CD14-positive monocyte (primary cell): ENCODE data around the gene RAB40B. TPM values are rescaled to one million over a fixed set of nuclear protein-coding genes. Genes with fewer than 3 reads are reported as not detected.

Experiments
- DNase-seq, 3 donors: peaks; one replicate each; pipeline ENCODE4 v3.0.0-alpha.2; 2011 to 2022
- H2AFZ ChIP-seq: 2 replicates; pipeline ENCODE4 v1.6.0; 2012; ENCODE audit warnings: mild to moderate bottlenecking, low read depth, low read length, inconsistent platforms; ENCODE audit not compliant: insufficient read depth, poor library complexity, severe bottlenecking
- H3K27ac ChIP-seq, 2 donors: 1 replicate in 1 of 2; 2 replicates in 1 of 2; pipeline ENCODE4 v1.5.1; 2012 to 2013; ENCODE audit warnings: low read length in 2 of 2, control low read depth in 1 of 2, inconsistent platforms in 1 of 2, low read depth in 1 of 2, mild to moderate bottlenecking in 1 of 2
- H3K27me3 ChIP-seq, 2 donors: one replicate each; pipeline versions ENCODE4 v1.6.0 to v1.6.1; 2011 to 2013; ENCODE audit warnings: low read length in 2 of 2; ENCODE audit not compliant: control insufficient read depth in 2 of 2, insufficient read depth in 2 of 2
- H3K36me3 ChIP-seq, 2 donors: replicated peaks in 1 of 2; 1 replicate in 1 of 2; 2 replicates in 1 of 2; pipeline versions ENCODE4 v1.5.1 to v1.6.1; 2012 to 2013; ENCODE audit warnings: low read length in 2 of 2, control low read depth in 1 of 2, inconsistent platforms in 1 of 2, mild to moderate bottlenecking in 1 of 2; ENCODE audit not compliant: insufficient read depth in 2 of 2, control insufficient read depth in 1 of 2
- H3K4me1 ChIP-seq, 2 donors: 1 replicate in 1 of 2; 2 replicates in 1 of 2; pipeline versions ENCODE4 v1.5.1 to v1.6.1; 2012 to 2013; ENCODE audit warnings: low read length in 2 of 2, control low read depth in 1 of 2, inconsistent platforms in 1 of 2, mild to moderate bottlenecking in 1 of 2, moderate library complexity in 1 of 2; ENCODE audit not compliant: insufficient read depth in 2 of 2, control insufficient read depth in 1 of 2
- H3K4me2 ChIP-seq: replicated peaks from 2 replicates; pipeline ENCODE3; 2012; ENCODE audit warnings: low read length, moderate library complexity, mild to moderate bottlenecking; ENCODE audit not compliant: poor library complexity, severe bottlenecking; ENCODE audit errors: extremely low read depth
- H3K4me3 ChIP-seq, 3 experiments: fragments of 200-600 bp in 1 of 3; sonication (generic) in 1 of 3; replicated peaks in 1 of 3; 1 replicate in 2 of 3; 2 replicates in 1 of 3; pipeline ENCODE4 v1.5.1; 2011 to 2013; ENCODE audit warnings: low read length in 3 of 3, mild to moderate bottlenecking in 3 of 3, control low read depth in 2 of 3, low read depth in 2 of 3, inconsistent platforms in 1 of 3, moderate library complexity in 1 of 3
- H3K79me2 ChIP-seq: 2 replicates; pipeline ENCODE4 v1.6.0; 2012; ENCODE audit warnings: mild to moderate bottlenecking, control low read depth, inconsistent platforms, low read length, moderate library complexity; ENCODE audit not compliant: insufficient read depth
- H3K9ac ChIP-seq: 2 replicates; pipeline ENCODE4 v1.6.0; 2017; ENCODE audit warnings: low read length, mild to moderate bottlenecking; ENCODE audit not compliant: insufficient read depth, poor library complexity, severe bottlenecking
- H3K9me3 ChIP-seq, 2 donors: replicated peaks in 1 of 2; 1 replicate in 1 of 2; 2 replicates in 1 of 2; pipeline versions ENCODE4 v1.5.1 to v1.6.1; 2012 to 2013; ENCODE audit warnings: low read length in 2 of 2, control low read depth in 1 of 2; ENCODE audit not compliant: control insufficient read depth in 1 of 2, insufficient read depth in 1 of 2
- H4K20me1 ChIP-seq: 2 replicates; pipeline ENCODE4 v1.6.0; 2012; ENCODE audit warnings: mild to moderate bottlenecking, low read length, control low read depth, moderate library complexity; ENCODE audit not compliant: insufficient read depth
- H3K27ac Mint-ChIP-seq, 7 donors: one replicate each; pipeline ENCODE4 v1.8.0; 2020; ENCODE audit warnings: mild to moderate bottlenecking in 7 of 7, mixed read lengths in 7 of 7, moderate library complexity in 6 of 7, inconsistent platforms in 2 of 7
- H3K27me3 Mint-ChIP-seq, 3 donors: one replicate each; pipeline ENCODE4 v1.8.0; 2021 to 2022; ENCODE audit warnings: low read depth in 3 of 3, mild to moderate bottlenecking in 3 of 3, mixed read lengths in 3 of 3, moderate library complexity in 3 of 3, inconsistent platforms in 1 of 3
- H3K36me3 Mint-ChIP-seq, 2 donors: one replicate each; pipeline ENCODE4 v1.8.0; 2020; ENCODE audit warnings: mixed read lengths in 2 of 2, inconsistent platforms in 1 of 2, mild to moderate bottlenecking in 1 of 2
- H3K4me1 Mint-ChIP-seq: one replicate; pipeline ENCODE4 v1.8.0; 2020; ENCODE audit warnings: mild to moderate bottlenecking, mixed read lengths
- H3K4me3 Mint-ChIP-seq, 2 donors: one replicate each; pipeline ENCODE4 v1.8.0; 2020; ENCODE audit warnings: mild to moderate bottlenecking in 2 of 2, mixed read lengths in 2 of 2, moderate library complexity in 1 of 2
- H3K9me3 Mint-ChIP-seq, 7 donors: one replicate each; pipeline ENCODE4 v1.8.0; 2020 to 2022; ENCODE audit warnings: mixed read lengths in 7 of 7, mild to moderate bottlenecking in 6 of 7, moderate library complexity in 6 of 7, inconsistent platforms in 2 of 7
- CTCF ChIP-seq: fragments of 200-600 bp; IDR thresholded peaks from one replicate; pipeline ENCODE4 v1.8.0; 2022; ENCODE audit warnings: antibody characterized with exemption, mild to moderate bottlenecking
- WGBS: methylation state at CpG from one replicate; pipeline ENCODE4 v1.1.5; 2013; ENCODE audit warnings: missing lambda C conversion rate; ENCODE audit not compliant: insufficient coverage; 5-methylcytosine and 5-hydroxymethylcytosine counted together
- intact Hi-C, 2 donors: fragments of 100-400 bp; cut with micrococcal nuclease; formaldehyde crosslinking; loops; one replicate each; pipeline versions ENCODE4 v1.15.0 to v1.15.1; 2023
- polyA plus RNA-seq, 3 donors: library from polyadenylated mRNA; depleted of rRNA in 1 of 3; unstranded in 2 of 3; stranded (reverse) in 1 of 3; fragments of 300-500 nt in 2 of 3; fragments of >200 nt in 1 of 3; fragmentation: Illumina TruSeq in 2 of 3; gene quantifications; 1 replicate in 2 of 3; 2 replicates in 1 of 3; pipeline ENCODE4 v1.2.3, GENCODE V29; 2012 to 2021

The RAB40B gene
- polyA plus RNA-seq, 3 donors: 0.75 to 2.2 (median 0.95) TPM

- Mint-ChIP-seq H3K4me3 (no peak overlapping the region), H3K27ac (peak overlapping the region in 1 of 7 donors; percentile 50), H3K27me3 (peaks cover 0 to 3% (median 1%) of the 10 kb centered on the region in 3 donors), H3K36me3 (peaks cover 77 to 96% of the 10 kb centered on the region in 2 donors), H3K4me1 (peaks cover 10% of the 10 kb centered on the region), H3K9me3 (no peaks in the 10 kb centered on the region)
- Histone ChIP-seq H3K4me1 (peaks cover 6% of the 10 kb centered on the region in 2 donors), H2AFZ (no peak overlapping the region), H3K4me2 (no peak overlapping the region), H3K27me3 (no peaks in the 10 kb centered on the region), H4K20me1 (peaks cover 19% of the 10 kb centered on the region), H3K9ac (no peak overlapping the region), H3K4me3 (no peak overlapping the region), H3K27ac (no peak overlapping the region), H3K79me2 (no peaks in the 10 kb centered on the region), H3K9me3 (no peaks in the 10 kb centered on the region), H3K36me3 (peaks cover 79 to 94% of the 10 kb centered on the region in 2 donors)
- 86% methylated on average over 5 of the region's 10 CpGs for WGBS
- no peak for TF ChIP-seq CTCF
- no peak for DNase-seq
- intact Hi-C loops: no loop called here
Observed at GRCh38 chr17:82619641-82620040, 78.9 kb downstream of the RAB40B start.

GRCh38 chr17:82619211-82619610 is 79.3 kb downstream of the RAB40B start:
- Histone ChIP-seq H3K4me1 (peaks cover 5 to 6% of the 10 kb centered on the region in 2 donors), H2AFZ (no peak overlapping the region), H3K9me3 (no peaks in the 10 kb centered on the region), H4K20me1 (peaks cover 19% of the 10 kb centered on the region), H3K9ac (no peak overlapping the region), H3K79me2 (no peaks in the 10 kb centered on the region), H3K27me3 (no peaks in the 10 kb centered on the region), H3K4me3 (no peak overlapping the region), H3K27ac (no peak overlapping the region), H3K36me3 (peaks cover 83 to 94% of the 10 kb centered on the region in 2 donors), H3K4me2 (no peak overlapping the region)
- TF ChIP-seq CTCF: no peak
- no peaks in the 10 kb centered on the region for H3K9me3 Mint-ChIP-seq
- H3K27ac Mint-ChIP-seq: peak overlapping the region in 2 of 7 donors; percentile 18 to 51
- peaks cover 7% of the 10 kb centered on the region for H3K4me1 Mint-ChIP-seq
- H3K4me3 Mint-ChIP-seq: no peak overlapping the region
- WGBS: 97% methylated on average over 5 of the region's 7 CpGs
- H3K36me3 Mint-ChIP-seq: peaks cover 80 to 96% of the 10 kb centered on the region in 2 donors
- peaks cover 0 to 3% (median 1%) of the 10 kb centered on the region in 3 donors for H3K27me3 Mint-ChIP-seq
- intact Hi-C loops: no loop called here
- no peak for DNase-seq
